ENCODE data around the gene DEFB131A.
"Not testable (repeated sequence)": the region's sequence is repeated elsewhere in the genome, so short reads cannot be mapped to it uniquely, and the experiment has no call there.

DEFB131A gene

DNA sequence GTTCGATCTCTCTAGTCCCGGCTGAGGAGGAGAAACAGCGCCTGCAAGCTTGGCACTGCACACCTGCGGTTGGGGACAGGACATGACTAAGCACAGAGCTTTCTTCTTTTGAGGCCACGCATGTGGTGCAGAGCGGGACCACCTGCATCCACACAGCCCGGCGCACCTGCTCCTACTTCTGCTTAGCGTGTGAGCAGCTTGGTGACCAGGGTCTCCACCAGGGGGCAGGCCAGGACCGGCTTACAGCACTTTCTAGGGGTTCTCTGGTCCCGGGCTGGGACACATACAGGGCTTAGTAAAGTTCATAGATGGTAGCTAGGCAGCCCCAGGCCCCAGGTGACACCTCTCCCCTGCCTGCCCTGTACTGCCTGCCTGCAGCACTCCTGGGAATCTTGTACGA is 51.2 kb downstream of the DEFB131A start:
- DNase-seq = not testable (repeated sequence)

DNA sequence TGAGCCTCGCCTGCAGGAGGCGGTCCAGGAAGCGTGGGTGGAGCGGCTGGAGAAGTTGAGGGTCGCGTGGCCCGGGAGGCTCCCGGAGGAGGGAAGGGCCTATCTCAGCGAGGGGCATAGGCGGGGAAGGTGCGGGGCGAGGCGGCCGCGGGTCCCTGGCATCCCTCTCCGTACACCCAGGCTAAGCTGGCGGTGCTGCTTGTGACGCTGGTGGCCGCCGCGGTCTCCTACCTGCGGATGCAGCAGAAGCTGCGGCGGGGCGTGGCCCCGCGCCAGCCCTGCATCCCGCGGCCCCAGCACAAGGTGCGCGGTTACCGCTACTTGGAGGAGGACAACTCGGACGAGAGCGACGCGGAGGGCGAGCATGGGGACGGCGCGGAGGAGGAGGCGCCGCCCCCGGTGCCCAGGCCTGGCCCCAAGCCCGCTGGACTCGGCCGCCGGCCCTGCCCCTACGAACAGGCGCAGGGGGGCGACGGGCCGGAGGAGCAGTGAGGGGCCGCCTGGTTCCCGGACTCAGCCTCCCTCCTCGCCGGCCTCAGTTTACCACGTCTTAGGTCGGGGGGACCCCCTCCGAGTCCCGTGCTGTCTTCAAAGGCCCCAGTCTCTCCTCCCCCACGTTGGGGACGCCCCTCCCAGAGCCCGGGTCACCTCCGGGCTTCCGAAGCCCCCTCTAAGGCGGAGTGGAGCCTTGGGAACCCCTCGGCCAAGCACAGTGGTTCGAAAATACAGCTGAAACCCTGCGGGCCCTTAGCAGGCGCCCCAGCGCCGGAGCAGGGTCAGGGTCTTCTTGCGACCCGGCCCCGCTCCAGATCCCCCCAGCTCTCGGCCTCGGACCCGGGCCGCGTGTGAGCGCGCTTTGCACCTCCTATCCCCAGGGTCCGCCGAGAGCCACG is 53.6 kb downstream of the DEFB131A start:
- DNase-seq = not testable (repeated sequence)

DNA sequence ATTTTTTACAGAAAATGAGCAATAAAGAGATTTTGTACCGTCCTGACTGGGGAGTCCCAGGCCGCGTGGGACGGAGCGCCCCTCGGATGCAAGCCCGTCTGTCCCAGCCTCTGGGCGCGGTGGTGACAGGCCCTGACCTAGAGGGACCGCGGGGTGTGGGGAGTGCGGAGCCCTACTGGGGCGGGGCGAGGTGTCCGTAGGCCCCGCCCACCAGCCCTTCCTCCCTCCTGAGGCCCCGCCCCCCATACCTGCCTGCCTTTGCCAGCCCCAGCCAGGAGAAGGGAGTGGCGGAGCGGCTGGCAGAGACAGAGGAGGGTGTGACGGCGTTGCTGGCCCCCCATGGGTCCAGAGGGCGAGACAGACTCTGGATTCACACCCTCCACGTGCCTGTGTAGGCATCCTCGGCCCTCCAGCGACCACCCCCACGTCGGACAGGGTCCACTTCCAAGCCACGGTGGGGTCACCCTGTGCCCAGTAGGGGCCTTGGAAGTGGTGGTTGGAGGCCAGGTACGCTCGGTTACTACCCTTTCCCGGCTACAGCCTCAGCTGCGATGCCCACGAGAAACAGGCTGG is 54.3 kb downstream of the DEFB131A start:
- DNase-seq = not testable (repeated sequence)

DNA sequence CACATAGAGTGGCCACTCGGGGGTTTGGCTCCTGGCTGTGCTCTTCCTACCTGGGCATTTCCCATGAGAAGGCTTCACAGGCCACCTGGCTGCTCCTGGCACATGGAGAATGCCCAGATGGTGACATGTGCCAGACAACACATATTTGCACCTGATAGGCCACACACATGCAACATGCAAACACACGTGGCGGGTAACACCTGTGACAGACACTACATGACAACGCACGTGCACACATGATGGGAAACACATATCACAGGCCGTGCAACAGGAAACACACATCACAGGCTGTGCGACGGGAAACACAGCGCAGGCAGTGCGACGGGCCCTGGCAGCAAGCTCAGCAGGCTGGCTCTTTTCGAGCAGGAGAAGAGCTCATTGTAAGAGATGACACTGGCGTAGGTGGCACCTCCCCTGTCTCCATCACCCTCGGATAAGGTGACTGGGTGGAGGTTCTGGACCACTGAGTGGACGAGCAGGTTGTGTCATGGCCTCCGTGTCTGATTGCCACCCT is 55.8 kb downstream of the DEFB131A start:
- not testable (repeated sequence) for DNase-seq
